Psoas muscle (tissue), 8 donors: Measurements from ENCODE around the gene ATP5ME. TPM values are rescaled to one million over a fixed set of nuclear protein-coding genes. Genes with fewer than 3 reads are reported as not detected.

ENCODE experiments used
- ATAC-seq, 4 donors: fragments of 200-7000 bp; cut with Tn5 transposase; one replicate each; pipeline ENCODE4 v1.9.1; 2020; ENCODE audit warnings: moderate library complexity in 3 of 4, mild to moderate bottlenecking in 2 of 4
- DNase-seq, 2 donors: peaks; one replicate each; pipeline ENCODE4 v3.0.0-alpha.2; 2020
- H3K27ac ChIP-seq: fragments of 200-600 bp; one replicate; pipeline ENCODE4 v1.8.0; 2022
- H3K27me3 ChIP-seq, 3 donors: fragments of 200-600 bp in 1 of 3; one replicate each; pipeline versions ENCODE4 v1.6.1 to v1.8.0; 2013 to 2022; ENCODE audit warnings: low read length in 2 of 3, mild to moderate bottlenecking in 2 of 3, moderate library complexity in 1 of 3; ENCODE audit not compliant: insufficient read depth in 3 of 3
- H3K36me3 ChIP-seq, 2 donors: fragments of 200-600 bp in 1 of 2; one replicate each; pipeline versions ENCODE4 v1.6.1 to v1.8.0; 2013 to 2022; ENCODE audit warnings: low read depth in 1 of 2, mild to moderate bottlenecking in 1 of 2, moderate library complexity in 1 of 2; ENCODE audit not compliant: insufficient read depth in 1 of 2
- H3K4me1 ChIP-seq: fragments of 200-600 bp; one replicate; pipeline ENCODE4 v1.8.0; 2022
- H3K4me3 ChIP-seq: fragments of 200-600 bp; one replicate; pipeline ENCODE4 v1.8.0; 2022; ENCODE audit warnings: mild to moderate bottlenecking
- H3K9me3 ChIP-seq: fragments of 200-600 bp; one replicate; pipeline ENCODE4 v1.8.0; 2022
- WGBS, 3 donors: extraction: QIAGEN DNeasy Blood & Tissue Kit; methylation state at CpG; one replicate each; pipeline versions ENCODE4 v1.1.6 to v1.1.7; 2013; 5-methylcytosine and 5-hydroxymethylcytosine counted together
- intact Hi-C, 2 donors: fragments of 100-400 bp; cut with DNase I; formaldehyde crosslinking; loops; one replicate each; pipeline versions ENCODE4 v1.11.0 to v1.14.2; 2022
- polyA plus RNA-seq, 3 donors: library from polyadenylated mRNA; stranded (reverse); fragments of 200-250 nt; gene quantifications; one replicate each; pipeline ENCODE4 v1.2.3, GENCODE V29; 2013
- total RNA-seq, 4 donors: library from RNA; stranded (reverse); fragmentation: NEBNext Ultra II Directional in 2 of 4; extraction: Animal tissue kit (Norgen Biotek cat#: 25700) in 2 of 4; gene quantifications; one replicate each; pipeline versions ENCODE4 v1.2.1 to v1.2.4, GENCODE V29; 2021 to 2023
- TF ChIP-seq, protein P1 (sequence below): fragments of 200-600 bp; IDR thresholded peaks from one replicate; pipeline ENCODE4 v1.8.0; 2022; ENCODE audit warnings: antibody characterized with exemption
- donor health status: healthy with polysubstance abuse.
- donor health status: DM: no; HTN: no; CAD: no; lungs with moderate emphysema.
- donor health status: Bipolar disorder and iron deficiency.
- donor health status: healthy.
- donor health status: DM: yes; HTN: yes; CAD: no.
- donor health status: DM: no; HTN: no; CAD: no.
- donor health status: DM: no; HTN: no; CAD: no.
- donor health status: DM: yes; HTN: yes; CAD: no.

Gene ATP5ME
- total and polyA plus RNA-seq, 7 donors, result 358 to 712 (median 470) TPM

DNA sequence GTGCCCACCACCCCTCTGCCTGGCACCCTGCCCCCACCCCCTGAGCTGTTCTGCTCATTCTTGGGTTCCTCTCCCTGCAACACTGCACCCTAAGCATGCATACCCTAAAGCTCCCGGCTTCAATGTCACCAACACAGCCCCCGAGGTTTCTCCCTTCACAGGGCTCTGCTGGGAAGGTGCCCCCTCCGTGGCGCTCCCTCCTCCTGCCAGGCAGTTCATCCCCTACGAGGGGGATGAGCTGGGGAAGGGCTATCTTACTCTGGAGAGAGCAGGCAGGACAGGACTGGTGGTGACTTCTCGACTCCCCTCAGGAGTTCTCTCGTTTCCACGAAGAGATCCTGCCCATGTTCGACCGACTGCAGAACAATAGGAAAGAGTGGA lies 6.5 kb downstream of the ATP5ME start:
- ATAC-seq, result no peak
- 37 to 44% (median 43%) methylated on average over 10 of the region's 10 CpGs for WGBS, 3 donors

DNA sequence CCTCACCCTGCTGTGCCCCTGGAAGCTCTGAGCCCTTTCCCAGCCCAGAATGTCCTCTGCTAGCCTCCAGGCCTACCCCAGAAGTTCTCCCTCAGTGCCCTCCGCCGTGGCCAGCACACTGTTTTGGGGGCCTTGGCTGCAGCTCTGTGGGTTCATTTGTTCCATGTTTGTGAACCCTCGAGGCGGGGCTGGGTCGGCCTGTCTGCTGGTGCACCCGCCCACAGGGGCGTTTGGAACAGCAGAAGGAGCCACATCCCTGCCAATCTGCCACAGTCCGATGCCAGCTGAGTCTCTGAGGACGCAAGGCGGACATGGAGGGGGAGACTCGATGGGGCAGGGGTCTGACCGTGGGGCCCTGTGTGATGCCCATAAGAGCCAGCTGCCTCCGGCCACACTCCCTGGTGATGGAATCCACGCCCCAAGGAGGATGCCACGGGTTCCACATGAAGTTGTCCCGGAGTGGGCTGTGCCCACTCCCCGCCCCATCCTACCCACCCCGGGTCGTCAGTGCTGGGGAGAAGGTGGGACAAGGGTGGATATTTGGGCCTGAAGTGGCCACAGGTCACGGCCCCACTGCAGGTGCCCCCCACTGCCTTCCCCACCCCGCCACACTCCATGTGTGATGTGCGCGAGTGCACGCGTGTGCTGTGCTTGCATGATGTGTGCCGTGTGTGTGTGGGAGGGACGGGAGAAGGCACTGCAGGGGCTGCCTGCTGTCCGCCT lies 7.1 kb downstream of the ATP5ME start:
- Histone ChIP-seq H3K9me3 (no peaks in the 10 kb centered on the region), H3K27me3 (peaks cover 0 to 40% (median 11%) of the 10 kb centered on the region in 3 donors), H3K4me1 (no peaks in the 10 kb centered on the region), H3K4me3 (no peak overlapping the region), H3K36me3 (peaks cover 3 to 16% of the 10 kb centered on the region in 2 donors), H3K27ac (no peak overlapping the region)
- peak; percentile 12 to 46 for DNase-seq
- 54 to 63% (median 56%) methylated on average over 25 to 28 of the region's 28 CpGs for WGBS, 3 donors
- intact Hi-C loops, result no loop called here
- TF ChIP-seq, protein P1, sequence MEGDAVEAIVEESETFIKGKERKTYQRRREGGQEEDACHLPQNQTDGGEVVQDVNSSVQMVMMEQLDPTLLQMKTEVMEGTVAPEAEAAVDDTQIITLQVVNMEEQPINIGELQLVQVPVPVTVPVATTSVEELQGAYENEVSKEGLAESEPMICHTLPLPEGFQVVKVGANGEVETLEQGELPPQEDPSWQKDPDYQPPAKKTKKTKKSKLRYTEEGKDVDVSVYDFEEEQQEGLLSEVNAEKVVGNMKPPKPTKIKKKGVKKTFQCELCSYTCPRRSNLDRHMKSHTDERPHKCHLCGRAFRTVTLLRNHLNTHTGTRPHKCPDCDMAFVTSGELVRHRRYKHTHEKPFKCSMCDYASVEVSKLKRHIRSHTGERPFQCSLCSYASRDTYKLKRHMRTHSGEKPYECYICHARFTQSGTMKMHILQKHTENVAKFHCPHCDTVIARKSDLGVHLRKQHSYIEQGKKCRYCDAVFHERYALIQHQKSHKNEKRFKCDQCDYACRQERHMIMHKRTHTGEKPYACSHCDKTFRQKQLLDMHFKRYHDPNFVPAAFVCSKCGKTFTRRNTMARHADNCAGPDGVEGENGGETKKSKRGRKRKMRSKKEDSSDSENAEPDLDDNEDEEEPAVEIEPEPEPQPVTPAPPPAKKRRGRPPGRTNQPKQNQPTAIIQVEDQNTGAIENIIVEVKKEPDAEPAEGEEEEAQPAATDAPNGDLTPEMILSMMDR, result no peak
- ATAC-seq, result peak in 1 of 4 donors; percentile 12

More for the DNA sequence above, 6.5 kb downstream of the ATP5ME start:
- intact Hi-C loops, result no loop called here
- TF ChIP-seq, protein P1, result no peak
- Histone ChIP-seq H3K4me1 (no peaks in the 10 kb centered on the region), H3K27ac (no peak overlapping the region), H3K36me3 (peaks cover 7 to 22% of the 10 kb centered on the region in 2 donors), H3K4me3 (no peak overlapping the region), H3K9me3 (no peaks in the 10 kb centered on the region), H3K27me3 (peaks cover 0 to 36% (median 10%) of the 10 kb centered on the region in 3 donors)
- peak; percentile 3 to 17 for DNase-seq

DNA sequence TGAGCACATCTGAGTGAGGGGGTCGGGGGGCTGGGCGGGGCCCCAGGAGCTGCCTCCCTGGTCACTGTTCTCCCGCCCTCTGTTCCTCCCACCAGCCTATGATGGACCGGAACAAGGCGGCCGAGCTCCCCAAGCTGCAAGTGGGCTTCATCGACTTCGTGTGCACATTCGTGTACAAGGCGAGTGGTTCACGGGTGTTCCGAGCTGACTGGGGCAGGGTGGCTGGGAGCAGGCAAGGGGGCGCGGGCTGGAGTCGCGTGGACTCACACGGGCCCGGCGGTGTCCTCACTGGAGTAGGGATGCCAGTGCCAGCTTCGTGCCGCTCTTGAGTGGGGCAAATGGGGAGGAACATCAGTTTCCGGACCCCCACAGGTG lies 7.7 kb downstream of the ATP5ME start:
- peaks cover 0 to 11% of the 10 kb centered on the region in 2 donors for H3K36me3 ChIP-seq
- no peak overlapping the region for H3K27ac ChIP-seq
- TF ChIP-seq, protein P1, result no peak
- peak in 1 of 4 donors; percentile 12 for ATAC-seq
- peaks cover 0 to 45% (median 11%) of the 10 kb centered on the region in 3 donors for H3K27me3 ChIP-seq
- H3K9me3 ChIP-seq, result no peaks in the 10 kb centered on the region
- WGBS, 3 donors, result 38 to 50% (median 39%) methylated on average over 22 of the region's 22 CpGs
- DNase-seq, result peak in 1 of 2 donors; percentile 50
- no peak overlapping the region for H3K4me3 ChIP-seq
- H3K4me1 ChIP-seq, result no peaks in the 10 kb centered on the region
- intact Hi-C loops, result no loop called here

DNA sequence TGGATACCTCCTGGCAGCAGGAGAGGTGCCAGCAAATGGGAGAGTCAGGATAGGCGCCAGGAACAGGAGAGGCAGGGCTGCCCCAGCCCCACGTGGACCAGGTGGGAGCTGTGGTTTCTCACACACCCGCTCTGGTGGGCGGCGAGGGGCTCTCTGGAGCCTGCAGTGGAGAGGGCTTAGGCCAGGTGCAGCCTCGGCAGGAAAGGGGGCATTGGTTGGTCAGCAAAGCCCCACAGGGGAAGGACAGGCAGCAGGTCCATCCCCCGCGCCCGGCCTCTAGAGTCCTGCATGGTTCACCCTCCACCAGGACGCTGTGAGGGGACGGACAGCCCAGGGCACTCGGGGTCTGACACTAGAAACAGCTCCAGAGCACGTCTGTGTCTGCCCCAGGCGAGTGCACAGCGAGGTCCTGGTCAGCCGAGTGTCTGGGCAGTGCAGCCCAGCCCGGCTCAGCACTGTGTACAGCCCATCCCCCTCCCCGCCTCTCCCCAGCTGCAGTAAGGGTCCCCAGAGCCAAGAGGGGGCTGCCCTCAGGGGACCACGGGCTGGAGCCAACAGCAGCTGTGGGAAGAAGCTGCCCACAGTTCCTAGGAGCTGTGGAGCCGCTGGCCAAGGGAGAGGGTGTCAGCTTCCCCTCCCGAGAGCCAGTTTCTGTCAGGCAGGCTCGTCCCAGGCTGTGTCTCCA lies 8.2 kb downstream of the ATP5ME start:
- peak in 1 of 2 donors; percentile 53 for DNase-seq

More for the DNA sequence above, 8.2 kb downstream of the ATP5ME start:
- Histone ChIP-seq H3K4me3 (no peak overlapping the region), H3K4me1 (no peaks in the 10 kb centered on the region), H3K27me3 (peaks cover 0 to 49% (median 13%) of the 10 kb centered on the region in 3 donors), H3K27ac (no peak overlapping the region), H3K36me3 (peaks cover 0 to 5% of the 10 kb centered on the region in 2 donors), H3K9me3 (no peaks in the 10 kb centered on the region)
- TF ChIP-seq, protein P1, result no peak
- peak in 3 of 4 donors; percentile 12 to 21 (median 18) for ATAC-seq
- WGBS, 3 donors, result 15 to 43% (median 32%) methylated on average over 15 to 22 of the region's 22 CpGs
- intact Hi-C loops, result no loop called here
